Measurements from ENCODE around the gene PLRG1.

DNA sequence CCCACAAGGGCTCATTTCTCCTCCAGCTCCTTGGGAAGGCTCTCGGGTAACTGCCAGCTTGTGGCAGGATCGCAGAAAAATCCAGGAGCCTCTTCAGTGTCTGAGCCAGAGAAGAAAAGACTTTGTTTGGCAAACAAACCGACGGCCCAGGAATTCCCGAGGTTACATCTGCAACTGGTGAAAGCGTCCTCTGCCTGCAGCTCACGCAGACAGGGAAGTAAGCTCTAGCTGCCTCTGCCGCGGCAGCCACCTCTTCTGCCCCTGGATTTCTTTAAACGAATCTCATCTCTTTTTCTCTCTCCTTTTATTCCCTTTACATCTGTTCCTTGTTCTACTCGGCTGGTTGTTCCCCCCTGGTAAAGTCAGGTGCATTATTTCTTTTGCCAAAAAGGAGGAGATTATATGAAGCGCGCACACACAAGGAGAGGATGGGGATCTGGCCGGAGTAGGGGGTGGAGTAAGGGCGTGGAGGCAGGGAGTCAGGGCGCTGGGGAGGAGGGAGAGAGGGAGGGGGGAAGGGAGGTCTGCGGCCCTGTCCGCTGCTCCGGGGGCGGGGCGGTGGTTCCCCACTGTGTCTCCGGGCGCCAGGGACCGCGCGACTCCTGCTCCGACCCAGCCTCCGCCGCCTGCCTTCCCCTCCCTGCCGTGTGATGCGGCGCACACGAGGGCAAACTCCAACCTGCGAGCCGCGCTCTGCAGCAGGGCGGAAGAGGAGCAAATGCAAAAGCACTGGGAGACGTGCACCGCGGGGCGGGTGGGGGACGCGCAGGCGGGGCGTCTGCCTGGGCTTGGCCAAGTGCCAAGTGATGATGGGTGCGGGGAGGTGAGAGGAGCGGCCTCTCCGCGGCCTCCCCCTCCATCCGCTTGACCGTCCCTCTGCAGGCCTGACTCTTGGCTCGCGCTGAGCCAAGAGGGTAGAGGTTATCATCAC is 58.6 kb downstream of the PLRG1 start, which contains the start of gene DCHS2:
- TF ChIP-seq, protein P1, sequence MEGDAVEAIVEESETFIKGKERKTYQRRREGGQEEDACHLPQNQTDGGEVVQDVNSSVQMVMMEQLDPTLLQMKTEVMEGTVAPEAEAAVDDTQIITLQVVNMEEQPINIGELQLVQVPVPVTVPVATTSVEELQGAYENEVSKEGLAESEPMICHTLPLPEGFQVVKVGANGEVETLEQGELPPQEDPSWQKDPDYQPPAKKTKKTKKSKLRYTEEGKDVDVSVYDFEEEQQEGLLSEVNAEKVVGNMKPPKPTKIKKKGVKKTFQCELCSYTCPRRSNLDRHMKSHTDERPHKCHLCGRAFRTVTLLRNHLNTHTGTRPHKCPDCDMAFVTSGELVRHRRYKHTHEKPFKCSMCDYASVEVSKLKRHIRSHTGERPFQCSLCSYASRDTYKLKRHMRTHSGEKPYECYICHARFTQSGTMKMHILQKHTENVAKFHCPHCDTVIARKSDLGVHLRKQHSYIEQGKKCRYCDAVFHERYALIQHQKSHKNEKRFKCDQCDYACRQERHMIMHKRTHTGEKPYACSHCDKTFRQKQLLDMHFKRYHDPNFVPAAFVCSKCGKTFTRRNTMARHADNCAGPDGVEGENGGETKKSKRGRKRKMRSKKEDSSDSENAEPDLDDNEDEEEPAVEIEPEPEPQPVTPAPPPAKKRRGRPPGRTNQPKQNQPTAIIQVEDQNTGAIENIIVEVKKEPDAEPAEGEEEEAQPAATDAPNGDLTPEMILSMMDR (IDR thresholded peaks at IDR 0.05; ENCODE audit: low read length), result no peak
- no peak for TF ChIP-seq EZH2phosphoT487 (IDR thresholded peaks at IDR 0.05; ENCODE audit: low read length)
